NCI-H69 (cell line): ENCODE results near the gene MYH15.
"Not testable (repeated sequence)": the region's sequence is repeated elsewhere in the genome, so short reads cannot be mapped to it uniquely, and the experiment has no call there.

ENCODE experiments used
- DNase-seq: peaks from one replicate; lab custom pipeline; 2025; lab: John Stamatoyannopoulos, UW

The MYH15 gene

GRCh38 chr3:108388136-108389132 lies 122.0 kb downstream of the MYH15 start:
- DNase-seq: peak; percentile 93

- DNase-seq: no peak
Measured at GRCh38 chr3:108387063-108387462, 123.3 kb downstream of the MYH15 start.

- no peak for DNase-seq
Measured at GRCh38 chr3:108383306-108383705, 127.1 kb downstream of the MYH15 start.

GRCh38 chr3:108381529-108382140 lies 128.8 kb downstream of the MYH15 start:
- DNase-seq: peak; percentile 46

GRCh38 chr3:108380128-108380795 lies 130.1 kb downstream of the MYH15 start:
- DNase-seq: peak; percentile 35

- not testable (repeated sequence) for DNase-seq
Measured at GRCh38 chr3:108378952-108379342, 131.4 kb downstream of the MYH15 start.

GRCh38 chr3:108378153-108378951 lies 132.0 kb downstream of the MYH15 start:
- no peak for DNase-seq

- no peak for DNase-seq
Measured at GRCh38 chr3:108377384-108377783, 133.0 kb downstream of the MYH15 start.

GRCh38 chr3:108376026-108376425 lies 134.4 kb downstream of the MYH15 start:
- peak; percentile 21 for DNase-seq

GRCh38 chr3:108359011-108359410 lies 151.4 kb downstream of the MYH15 start:
- DNase-seq: no peak

- DNase-seq: no peak
Measured at GRCh38 chr3:108357042-108357441, 153.4 kb downstream of the MYH15 start.

- DNase-seq: no peak
Measured at GRCh38 chr3:108354562-108354961, 155.8 kb downstream of the MYH15 start.

- peak; percentile 14 for DNase-seq
Measured at GRCh38 chr3:108352176-108352575, 158.2 kb downstream of the MYH15 start.

- DNase-seq: no peak
Measured at GRCh38 chr3:108346301-108347227, 163.8 kb downstream of the MYH15 start.

GRCh38 chr3:108345492-108346205 lies 164.7 kb downstream of the MYH15 start:
- DNase-seq: peak; percentile 76

- no peak for DNase-seq
Measured at GRCh38 chr3:108343491-108343890, 166.9 kb downstream of the MYH15 start.

GRCh38 chr3:108342837-108343486 lies 167.4 kb downstream of the MYH15 start:
- no peak for DNase-seq

- no peak for DNase-seq
Measured at GRCh38 chr3:108341911-108342310, 168.5 kb downstream of the MYH15 start.

GRCh38 chr3:108338901-108339545 lies 171.4 kb downstream of the MYH15 start:
- DNase-seq: no peak
